NCI-H526 treated with DMSO at 0.1 percent for 48 hours (cell line): ENCODE results near the gene PPP1R13L.
"Not testable (repeated sequence)": the region's sequence is repeated elsewhere in the genome, so short reads cannot be mapped to it uniquely, and the experiment has no call there.

Experiments used
- DNase-seq: peaks from one replicate; lab custom pipeline; 2025; lab: John Stamatoyannopoulos, UW

PPP1R13L gene

GRCh38 chr19:45345506-45345860 is 59.4 kb downstream of the PPP1R13L start:
- DNase-seq: no peak

GRCh38 chr19:45344621-45345505 is 60.0 kb downstream of the PPP1R13L start:
- DNase-seq: no peak

- DNase-seq: no peak
Observed at GRCh38 chr19:45342911-45343310, 62.0 kb downstream of the PPP1R13L start.

GRCh38 chr19:45340899-45341453 is 63.9 kb downstream of the PPP1R13L start:
- DNase-seq: no peak

- peak; percentile 29 for DNase-seq
Observed at GRCh38 chr19:45340232-45340898, 64.5 kb downstream of the PPP1R13L start, which contains the start of gene KLC3. TSS of gene KLC3 (plus strand) at chr19:45340750. CDS start at chr19:45345542, 4,792 bp downstream.

- DNase-seq: no peak
Observed at GRCh38 chr19:45339629-45340028, 65.2 kb downstream of the PPP1R13L start.

GRCh38 chr19:45336696-45337251 is 68.1 kb downstream of the PPP1R13L start:
- DNase-seq: no peak

GRCh38 chr19:45334881-45335280 is 70.0 kb downstream of the PPP1R13L start:
- DNase-seq: not testable (repeated sequence)

GRCh38 chr19:45333609-45334303 is 71.1 kb downstream of the PPP1R13L start:
- no peak for DNase-seq

- no peak for DNase-seq
Observed at GRCh38 chr19:45331411-45331810, 73.5 kb downstream of the PPP1R13L start.
